ENCODE measurements around the gene RNF208.

DNA sequence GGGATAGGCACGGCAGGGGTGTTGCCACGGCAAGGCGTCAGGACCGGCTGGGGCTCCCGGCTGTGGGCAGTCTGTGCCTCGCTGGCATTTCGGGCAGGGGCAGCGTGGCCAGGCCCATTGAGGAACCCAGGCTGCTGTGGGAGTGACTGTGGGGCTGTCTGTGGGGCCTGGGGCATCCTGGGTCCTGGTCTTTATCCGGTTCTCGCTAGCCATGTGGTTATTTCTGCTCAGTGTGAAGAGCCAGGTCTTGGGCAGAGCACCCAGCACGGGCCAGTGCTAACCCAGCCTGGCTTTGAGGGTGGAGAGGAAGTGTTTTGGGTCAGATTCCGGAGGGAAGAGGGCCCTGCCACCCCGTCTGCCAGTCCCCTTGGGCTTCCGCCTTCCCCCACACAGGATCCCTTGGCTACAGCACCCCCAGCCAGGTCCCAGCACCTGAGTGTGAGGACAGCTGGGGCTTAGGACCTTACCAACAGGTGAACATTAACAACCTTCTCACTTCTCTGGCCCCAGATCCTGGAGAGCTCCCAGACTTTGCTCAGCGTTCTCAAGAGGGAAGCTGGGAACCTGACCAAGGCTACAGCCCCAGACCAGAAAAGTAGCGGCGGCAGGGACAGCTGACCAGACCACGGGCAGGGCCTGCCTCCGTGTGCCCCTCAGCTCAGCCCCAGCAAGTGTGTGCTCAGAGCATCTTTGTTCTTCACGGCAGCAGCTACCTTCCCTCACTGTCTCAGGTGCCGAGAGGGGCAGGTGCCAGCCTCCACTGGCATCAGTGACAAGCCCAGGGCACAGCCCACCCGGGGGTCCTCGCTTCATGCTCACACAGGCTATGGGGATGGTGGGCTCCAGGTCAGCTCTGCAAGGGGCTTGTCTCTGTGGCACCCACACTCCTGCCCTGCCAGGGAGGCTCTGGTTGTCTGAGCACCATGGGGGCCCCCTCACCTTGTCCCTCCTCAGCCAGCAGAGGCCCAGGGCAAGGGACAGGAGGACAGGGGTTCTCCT is 32.4 kb downstream of the RNF208 start:
- TF ChIP-seq, protein P1, sequence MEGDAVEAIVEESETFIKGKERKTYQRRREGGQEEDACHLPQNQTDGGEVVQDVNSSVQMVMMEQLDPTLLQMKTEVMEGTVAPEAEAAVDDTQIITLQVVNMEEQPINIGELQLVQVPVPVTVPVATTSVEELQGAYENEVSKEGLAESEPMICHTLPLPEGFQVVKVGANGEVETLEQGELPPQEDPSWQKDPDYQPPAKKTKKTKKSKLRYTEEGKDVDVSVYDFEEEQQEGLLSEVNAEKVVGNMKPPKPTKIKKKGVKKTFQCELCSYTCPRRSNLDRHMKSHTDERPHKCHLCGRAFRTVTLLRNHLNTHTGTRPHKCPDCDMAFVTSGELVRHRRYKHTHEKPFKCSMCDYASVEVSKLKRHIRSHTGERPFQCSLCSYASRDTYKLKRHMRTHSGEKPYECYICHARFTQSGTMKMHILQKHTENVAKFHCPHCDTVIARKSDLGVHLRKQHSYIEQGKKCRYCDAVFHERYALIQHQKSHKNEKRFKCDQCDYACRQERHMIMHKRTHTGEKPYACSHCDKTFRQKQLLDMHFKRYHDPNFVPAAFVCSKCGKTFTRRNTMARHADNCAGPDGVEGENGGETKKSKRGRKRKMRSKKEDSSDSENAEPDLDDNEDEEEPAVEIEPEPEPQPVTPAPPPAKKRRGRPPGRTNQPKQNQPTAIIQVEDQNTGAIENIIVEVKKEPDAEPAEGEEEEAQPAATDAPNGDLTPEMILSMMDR (IDR thresholded peaks at IDR 0.05): peak in 1 of 7 experiments; percentile 23
- TF ChIP-seq POLR2A (IDR thresholded peaks at IDR 0.05): no peak

All from body of pancreas (tissue), 4 donors.